ENCODE data around the gene PAX8. TPM values are rescaled to one million over a fixed set of nuclear protein-coding genes. Genes with fewer than 3 reads are reported as not detected.
"Not testable (repeated sequence)": the region's sequence is repeated elsewhere in the genome, so short reads cannot be mapped to it uniquely, and the experiment has no call there.

The PAX8 gene
- total RNA-seq, 4 donors from 2014 or later, result 2.8 to 23.9 (median 6.0) TPM

DNA sequence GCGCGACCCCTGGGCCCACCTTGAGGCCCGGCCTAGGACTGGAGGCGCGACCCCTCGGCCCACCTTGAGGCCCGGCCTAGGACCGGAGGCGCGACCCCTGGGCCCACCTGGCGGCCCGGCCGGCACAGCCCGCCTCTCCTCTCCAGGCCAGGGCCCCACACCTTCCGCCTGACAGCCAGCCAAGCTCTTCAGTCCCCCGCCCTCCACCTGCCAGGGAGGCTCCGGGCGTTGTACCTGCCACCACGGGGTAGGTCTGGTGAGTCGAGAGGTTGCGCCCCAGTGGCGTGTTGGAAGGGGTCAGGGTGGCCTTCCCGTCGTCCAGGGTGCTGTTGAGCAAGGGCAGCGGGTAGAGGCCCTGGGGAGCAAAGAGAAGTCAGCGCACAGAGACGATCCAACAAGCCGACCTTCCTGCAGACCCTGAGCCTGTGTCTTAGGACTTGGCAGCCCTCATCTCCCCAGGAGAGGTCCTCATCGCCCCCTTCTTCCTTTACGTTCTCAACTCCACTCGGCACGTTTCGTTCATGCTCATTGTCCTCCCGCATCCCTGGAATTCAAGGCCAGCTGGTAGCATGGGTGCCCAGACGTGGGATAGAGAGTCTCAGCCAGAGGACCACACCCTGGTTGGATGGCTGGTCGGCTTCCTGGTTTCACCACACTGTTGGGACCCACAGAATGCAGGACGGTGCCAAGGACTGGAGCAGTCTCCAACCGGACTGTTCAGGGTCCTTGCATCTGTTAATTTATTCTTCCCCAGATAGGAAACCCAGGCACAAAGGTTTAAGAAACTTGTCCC lies 42.2 kb downstream of the PAX8 start:
- peak overlapping the region in 1 of 2 donors; percentile 64 for H3K27ac ChIP-seq
- H3K27me3 ChIP-seq, result no peaks in the 10 kb centered on the region
- peaks cover 0 to 4% of the 10 kb centered on the region in 2 donors for H3K4me1 ChIP-seq
- peak overlapping the region in 1 of 2 donors; percentile 20 for H3K4me3 ChIP-seq
- intact Hi-C loops (cut with DNase I; ENCODE audit: low total_unique reads), result no loop called here
- TF ChIP-seq POLR2A (IDR thresholded peaks at IDR 0.05), result no peak
- TF ChIP-seq, protein P1, sequence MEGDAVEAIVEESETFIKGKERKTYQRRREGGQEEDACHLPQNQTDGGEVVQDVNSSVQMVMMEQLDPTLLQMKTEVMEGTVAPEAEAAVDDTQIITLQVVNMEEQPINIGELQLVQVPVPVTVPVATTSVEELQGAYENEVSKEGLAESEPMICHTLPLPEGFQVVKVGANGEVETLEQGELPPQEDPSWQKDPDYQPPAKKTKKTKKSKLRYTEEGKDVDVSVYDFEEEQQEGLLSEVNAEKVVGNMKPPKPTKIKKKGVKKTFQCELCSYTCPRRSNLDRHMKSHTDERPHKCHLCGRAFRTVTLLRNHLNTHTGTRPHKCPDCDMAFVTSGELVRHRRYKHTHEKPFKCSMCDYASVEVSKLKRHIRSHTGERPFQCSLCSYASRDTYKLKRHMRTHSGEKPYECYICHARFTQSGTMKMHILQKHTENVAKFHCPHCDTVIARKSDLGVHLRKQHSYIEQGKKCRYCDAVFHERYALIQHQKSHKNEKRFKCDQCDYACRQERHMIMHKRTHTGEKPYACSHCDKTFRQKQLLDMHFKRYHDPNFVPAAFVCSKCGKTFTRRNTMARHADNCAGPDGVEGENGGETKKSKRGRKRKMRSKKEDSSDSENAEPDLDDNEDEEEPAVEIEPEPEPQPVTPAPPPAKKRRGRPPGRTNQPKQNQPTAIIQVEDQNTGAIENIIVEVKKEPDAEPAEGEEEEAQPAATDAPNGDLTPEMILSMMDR (IDR thresholded peaks at IDR 0.05), result no peak
- no peaks in the 10 kb centered on the region for H3K9me3 ChIP-seq
- no peak for DNase-seq
- H3K36me3 ChIP-seq, result no peaks in the 10 kb centered on the region

DNA sequence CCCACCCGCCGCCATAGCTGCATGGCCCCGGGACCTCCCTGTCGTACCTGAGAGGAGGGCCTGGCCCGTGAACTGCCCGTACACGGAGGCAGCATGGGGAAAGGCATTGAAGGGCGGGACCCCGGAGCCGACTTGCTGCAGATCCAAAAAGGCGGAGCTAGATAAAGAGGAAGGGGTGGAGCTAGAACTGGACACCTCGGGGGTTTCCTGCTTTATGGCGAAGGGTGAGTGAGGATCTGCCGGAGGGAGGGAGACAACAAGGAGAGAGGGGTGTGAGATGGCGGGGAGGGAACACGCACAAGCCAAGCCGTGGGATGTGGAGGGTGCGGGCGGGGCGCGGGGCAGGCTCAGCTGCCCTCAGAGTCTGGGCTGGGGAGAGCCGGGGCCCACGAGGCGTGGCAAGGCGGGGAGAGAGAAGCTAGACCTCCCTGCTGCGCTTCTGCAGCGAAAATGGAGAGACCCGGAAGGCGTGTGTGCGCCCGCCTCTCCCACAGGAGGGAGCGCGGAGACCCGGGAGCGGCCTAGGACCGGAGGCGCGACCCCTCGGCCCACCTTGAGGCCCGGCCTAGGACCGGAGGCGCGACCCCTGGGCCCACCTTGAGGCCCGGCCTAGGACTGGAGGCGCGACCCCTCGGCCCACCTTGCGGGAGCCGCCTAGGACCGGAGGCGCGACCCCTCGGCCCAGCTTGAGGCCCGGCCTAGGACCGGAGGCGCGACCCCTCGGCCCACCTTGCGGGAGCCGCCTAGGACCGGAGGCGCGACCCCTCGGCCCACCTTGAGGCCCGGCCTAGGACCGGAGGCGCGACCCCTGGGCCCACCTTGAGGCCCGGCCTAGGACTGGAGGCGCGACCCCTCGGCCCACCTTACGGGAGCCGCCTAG lies 43.1 kb downstream of the PAX8 start:
- peak overlapping the region; percentile 17 to 39 for H3K4me3 ChIP-seq
- H3K27me3 ChIP-seq; intact Hi-C loops (cut with DNase I; ENCODE audit: low total_unique reads); H3K4me1 ChIP-seq; H3K36me3 ChIP-seq; H3K9me3 ChIP-seq: not testable (repeated sequence)
- H3K27ac ChIP-seq, result peak overlapping the region; percentile 37 to 64
- DNase-seq, result peak in 1 of 2 donors; percentile 52

DNA sequence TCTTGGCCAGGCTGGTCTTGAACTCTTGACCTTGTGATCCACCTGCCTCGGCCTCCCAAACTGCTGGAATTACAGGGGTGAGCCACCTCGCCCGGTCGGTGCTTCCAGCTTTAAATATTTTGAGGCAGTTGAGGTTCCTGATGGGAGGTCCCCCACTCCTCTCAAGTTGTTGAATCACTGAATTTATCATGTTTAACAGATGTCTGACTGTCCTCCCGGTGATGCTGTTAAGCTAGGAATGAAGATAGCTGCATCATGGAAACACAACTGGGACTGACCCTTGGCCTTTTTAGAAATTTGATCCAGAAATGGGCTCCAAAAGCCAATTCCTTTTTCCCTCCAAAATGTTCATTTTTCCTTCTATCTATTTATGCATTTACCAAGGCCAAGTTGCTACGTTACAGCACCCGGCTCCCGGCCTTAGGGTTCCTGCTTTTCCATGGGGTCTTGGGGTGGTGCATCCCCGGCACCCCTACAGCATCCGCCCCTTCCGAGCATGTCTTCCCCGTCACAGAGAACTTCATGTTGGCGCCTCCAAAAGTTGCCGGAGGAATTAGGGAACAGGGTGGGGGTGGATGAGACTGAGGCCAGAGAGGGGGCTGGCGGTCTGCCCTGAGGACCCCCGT lies 43.9 kb downstream of the PAX8 start:
- Histone ChIP-seq H3K27me3 (no peaks in the 10 kb centered on the region), H3K4me1 (no peaks in the 10 kb centered on the region), H3K27ac (peak overlapping the region; percentile 37 to 64), H3K36me3 (no peaks in the 10 kb centered on the region), H3K4me3 (peak overlapping the region; percentile 17 to 39), H3K9me3 (no peaks in the 10 kb centered on the region)
- intact Hi-C loops (cut with DNase I; ENCODE audit: low total_unique reads), result no loop called here
- no peak for DNase-seq
- TF ChIP-seq, protein P1 (IDR thresholded peaks at IDR 0.05), result no peak
- no peak for TF ChIP-seq POLR2A (IDR thresholded peaks at IDR 0.05)

DNA sequence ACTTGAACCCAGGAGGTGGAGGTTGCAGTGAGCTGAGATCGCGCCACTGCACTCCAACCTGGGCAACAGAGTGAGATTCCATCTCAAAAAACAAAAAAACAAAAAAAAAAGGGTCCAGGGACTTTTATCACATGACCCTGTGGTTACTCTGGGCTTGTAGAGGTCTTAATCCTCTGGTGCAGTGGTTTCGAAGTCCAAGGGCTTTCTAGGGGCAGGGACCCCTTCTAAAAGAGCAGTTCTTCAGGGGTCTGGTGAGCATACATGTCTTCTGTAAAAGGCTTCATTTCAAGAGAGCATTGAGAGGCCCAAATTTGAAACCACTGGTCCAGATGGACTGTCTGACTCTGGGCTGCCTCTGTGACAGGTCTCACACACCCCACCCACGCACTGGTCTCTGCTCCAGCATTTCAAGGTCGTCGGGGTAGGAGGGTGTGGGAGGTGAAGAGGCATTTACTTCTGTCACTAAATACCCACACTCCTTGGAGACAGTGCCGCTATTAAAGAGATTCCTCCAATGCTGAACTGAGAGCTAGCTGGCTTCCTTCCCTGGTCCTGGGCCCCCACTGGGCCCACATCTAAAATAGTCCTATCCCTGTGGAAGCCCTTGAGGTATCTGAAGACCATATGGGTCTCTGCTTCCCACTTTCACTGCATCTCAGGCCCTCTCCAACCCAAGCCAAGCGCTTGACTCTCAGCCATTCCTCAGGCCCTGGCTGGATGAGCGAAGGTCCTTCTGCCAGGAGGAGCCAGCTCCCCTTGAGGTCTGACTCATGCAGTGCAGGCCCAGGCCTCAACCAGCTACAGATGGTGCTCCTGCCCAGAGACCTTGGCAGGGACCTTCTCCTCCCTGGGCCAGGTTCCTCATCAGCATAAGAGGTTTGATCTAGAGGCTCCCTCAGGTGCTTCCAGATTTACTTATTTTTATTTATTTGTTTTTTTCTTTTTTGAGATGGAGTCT lies 44.8 kb downstream of the PAX8 start:
- TF ChIP-seq, protein P1 (IDR thresholded peaks at IDR 0.05), result no peak
- TF ChIP-seq POLR2A (IDR thresholded peaks at IDR 0.05), result no peak
- no peaks in the 10 kb centered on the region for H3K27me3 ChIP-seq
- intact Hi-C loops (cut with DNase I; ENCODE audit: low total_unique reads), result no loop called here
- no peaks in the 10 kb centered on the region for H3K9me3 ChIP-seq
- DNase-seq, result no peak
- H3K27ac ChIP-seq, result no peak overlapping the region
- no peaks in the 10 kb centered on the region for H3K4me1 ChIP-seq
- no peaks in the 10 kb centered on the region for H3K36me3 ChIP-seq
- no peak overlapping the region for H3K4me3 ChIP-seq

DNA sequence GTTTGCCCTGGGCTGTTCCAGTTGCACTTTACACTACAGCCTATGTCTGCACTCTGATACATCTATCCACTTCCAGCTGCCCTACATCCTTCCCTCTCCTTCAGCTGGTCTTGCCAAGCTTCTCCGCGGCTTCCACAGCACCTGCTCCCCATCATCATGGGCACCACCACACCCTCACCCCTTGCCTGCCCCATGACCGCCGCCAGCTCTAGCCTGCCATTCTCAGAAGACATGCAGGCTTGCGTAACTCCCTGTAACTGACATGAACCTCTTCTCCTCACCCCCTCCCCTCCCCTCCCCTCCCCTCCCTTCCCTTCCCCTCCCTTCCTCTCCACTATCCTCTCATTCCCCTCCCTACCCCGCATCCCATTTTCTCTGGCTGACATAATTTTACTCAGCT lies 46.0 kb downstream of the PAX8 start:
- Histone ChIP-seq H3K4me1 (no peaks in the 10 kb centered on the region), H3K9me3 (no peaks in the 10 kb centered on the region), H3K27ac (no peak overlapping the region), H3K4me3 (no peak overlapping the region), H3K27me3 (no peaks in the 10 kb centered on the region), H3K36me3 (no peaks in the 10 kb centered on the region)
- intact Hi-C loops (cut with DNase I; ENCODE audit: low total_unique reads), result no loop called here
- no peak for DNase-seq
- no peak for TF ChIP-seq POLR2A (IDR thresholded peaks at IDR 0.05)
- TF ChIP-seq, protein P1 (IDR thresholded peaks at IDR 0.05), result no peak
